ENCODE measurements around the gene RCOR2. TPM values are rescaled to one million over a fixed set of nuclear protein-coding genes. Genes with fewer than 3 reads are reported as not detected.

RCOR2 gene
- total RNA-seq, 1 donor from 2014 or later, result 0.16 TPM

Other genes with a start within 250 kb of the RCOR2 start
- gene ATL3, start 245.8 kb downstream of the RCOR2 start, total RNA-seq, result 40.5 and 40.8 TPM in 2 replicates
- 68.2 and 68.5 TPM in 2 replicates for gene RTN3, start 235.7 kb downstream of the RCOR2 start, total RNA-seq
- gene ZFTA, start 148.4 kb downstream of the RCOR2 start, total RNA-seq, result 1.8 and 2.2 TPM in 2 replicates
- 50.7 and 52.9 TPM in 2 replicates for gene SPINDOC, start 103.7 kb downstream of the RCOR2 start, total RNA-seq
- 57.1 and 59.8 TPM in 2 replicates for gene MARK2, start 78.1 kb downstream of the RCOR2 start, total RNA-seq
- gene NAA40, start 21.8 kb upstream of the RCOR2 start, total RNA-seq, result 36.9 and 38.0 TPM in 2 replicates
- gene COX8A, start 57.5 kb upstream of the RCOR2 start, total RNA-seq, result 382 and 383 TPM in 2 replicates
- gene OTUB1, start 69.3 kb upstream of the RCOR2 start, total RNA-seq, result 98.0 and 99.0 TPM in 2 replicates
- not detected in 2 replicates for gene FLRT1, start 118.8 kb upstream of the RCOR2 start, total RNA-seq
- 11.1 and 11.4 TPM in 2 replicates for gene MACROD1, start 248.9 kb upstream of the RCOR2 start, total RNA-seq